Fibroblast of lung (primary cell): ENCODE measurements around the gene SCD5. TPM values are rescaled to one million over a fixed set of nuclear protein-coding genes. Genes with fewer than 3 reads are reported as not detected.

Experiments used
- DNase-seq, 2 donors: peaks; one replicate each; pipeline versions ENCODE4 v3.0.0 to v3.0.0-alpha.2; 2010; ENCODE audit warnings: low read depth in 2 of 2
- H2AFZ ChIP-seq: 2 replicates; pipeline ENCODE4 v1.5.1; 2012; ENCODE audit warnings: low read length, control low read depth, inconsistent platforms
- H3K27ac ChIP-seq: 2 replicates; pipeline ENCODE4 v1.5.1; 2011; ENCODE audit warnings: low read length, control low read depth; ENCODE audit not compliant: insufficient read depth
- H3K27me3 ChIP-seq: 2 replicates; pipeline ENCODE4 v1.5.1; 2011; ENCODE audit warnings: mild to moderate bottlenecking, low read length; ENCODE audit not compliant: control insufficient read depth, insufficient read depth
- H3K36me3 ChIP-seq: 2 replicates; pipeline ENCODE4 v1.5.1; 2011; ENCODE audit warnings: low read length; ENCODE audit not compliant: control insufficient read depth, insufficient read depth
- H3K4me1 ChIP-seq: 2 replicates; pipeline ENCODE4 v1.5.1; 2011; ENCODE audit warnings: low read length; ENCODE audit not compliant: control insufficient read depth, insufficient read depth; ENCODE audit errors: extremely low read depth
- H3K4me2 ChIP-seq: 2 replicates; pipeline ENCODE4 v1.5.1; 2011; ENCODE audit warnings: low read length, control low read depth; ENCODE audit not compliant: insufficient read depth; ENCODE audit errors: extremely low read depth
- H3K4me3 ChIP-seq, 4 experiments: fragments of 200-600 bp in 1 of 4; sonication (generic) in 1 of 4; replicated peaks in 1 of 4; 2 replicates each; pipeline ENCODE4 v1.5.1; 2011 to 2016; ENCODE audit warnings: low read length in 4 of 4, low read depth in 3 of 4, mild to moderate bottlenecking in 3 of 4, control low read depth in 2 of 4, inconsistent platforms in 1 of 4, mixed read lengths in 1 of 4; ENCODE audit not compliant: insufficient read depth in 1 of 4; ENCODE audit errors: control extremely low read depth in 1 of 4
- H3K79me2 ChIP-seq: 2 replicates; pipeline ENCODE4 v1.5.1; 2012; ENCODE audit warnings: mild to moderate bottlenecking, low read length, inconsistent platforms; ENCODE audit not compliant: control insufficient read depth, insufficient read depth
- H3K9ac ChIP-seq: 2 replicates; pipeline ENCODE4 v1.5.1; 2011; ENCODE audit warnings: mild to moderate bottlenecking, low read length, control low read depth; ENCODE audit not compliant: insufficient read depth
- H3K9me3 ChIP-seq: 2 replicates; pipeline ENCODE4 v1.5.1; 2012; ENCODE audit warnings: low read depth, low read length; ENCODE audit not compliant: control insufficient read depth, insufficient read depth
- H4K20me1 ChIP-seq: 2 replicates; pipeline ENCODE4 v1.5.1; 2011; ENCODE audit warnings: low read length; ENCODE audit not compliant: control insufficient read depth, insufficient read depth; ENCODE audit errors: extremely low read depth
- CTCF ChIP-seq, 2 donors: IDR thresholded peaks in 1 of 2; conservative IDR thresholded peaks in 1 of 2; 1 replicate in 1 of 2; 2 replicates in 1 of 2; pipeline ENCODE4 v1.5.1; 2011 to 2012; ENCODE audit warnings: low read length in 2 of 2, control low read depth in 1 of 2, inconsistent platforms in 1 of 2, low read depth in 1 of 2, mild to moderate bottlenecking in 1 of 2
- EZH2 ChIP-seq: IDR thresholded peaks from 2 replicates; pipeline ENCODE4 v1.5.1; 2012; ENCODE audit warnings: low read length, control low read depth, mild to moderate bottlenecking; ENCODE audit errors: missing control alignments
- polyA plus RNA-seq, 2 donors: library from polyadenylated mRNA; depleted of rRNA in 1 of 2; stranded (reverse) in 1 of 2; unstranded in 1 of 2; fragments of >200 nt; gene quantifications; 2 replicates each; pipeline ENCODE4 v1.2.1, GENCODE V29; 2011 to 2012; ENCODE audit warnings: missing spikeins in 1 of 2
- total RNA-seq: library from RNA; depleted of rRNA; stranded (reverse); fragments of >200 nt; gene quantifications from 2 replicates; pipeline ENCODE4 v1.2.1, GENCODE V29; 2014

Gene SCD5
- total and polyA plus RNA-seq, 2 donors (not counting 1 experiment from before 2014, with no cell fraction given), result 4.9 to 11.4 TPM

- H3K4me1 ChIP-seq, result no peaks in the 10 kb centered on the region
- no peaks in the 10 kb centered on the region for H3K79me2 ChIP-seq
- H3K9ac ChIP-seq, result no peak overlapping the region
- no peak overlapping the region for H3K4me3 ChIP-seq
- TF ChIP-seq CTCF (conservative IDR thresholded peaks at IDR 0.05 in 1 of 2, IDR thresholded peaks at IDR 0.05 in 1 of 2; ENCODE audit: low read depth in 1 of 2, low read length in 2 of 2), result no peak
- TF ChIP-seq EZH2, result no peak
- no peaks in the 10 kb centered on the region for H4K20me1 ChIP-seq
- no peak for DNase-seq
- H3K27me3 ChIP-seq, result peaks cover 2% of the 10 kb centered on the region
- no peak overlapping the region for H3K4me2 ChIP-seq
- no peak overlapping the region for H2AFZ ChIP-seq
- no peak overlapping the region for H3K27ac ChIP-seq
- H3K9me3 ChIP-seq, result no peaks in the 10 kb centered on the region
- H3K36me3 ChIP-seq, result no peaks in the 10 kb centered on the region
Observed at GRCh38 chr4:82755650-82756049, 42.9 kb downstream of the SCD5 start.

GRCh38 chr4:82754513-82755165 is 44.0 kb downstream of the SCD5 start:
- H3K4me1 ChIP-seq, result no peaks in the 10 kb centered on the region
- no peaks in the 10 kb centered on the region for H3K79me2 ChIP-seq
- TF ChIP-seq EZH2, result no peak
- no peak for TF ChIP-seq CTCF (conservative IDR thresholded peaks at IDR 0.05 in 1 of 2, IDR thresholded peaks at IDR 0.05 in 1 of 2; ENCODE audit: low read depth in 1 of 2, low read length in 2 of 2)
- H3K4me2 ChIP-seq, result no peak overlapping the region
- H4K20me1 ChIP-seq, result no peaks in the 10 kb centered on the region
- H3K27me3 ChIP-seq, result peaks cover 2% of the 10 kb centered on the region
- H2AFZ ChIP-seq, result no peak overlapping the region
- no peak overlapping the region for H3K27ac ChIP-seq
- no peak overlapping the region for H3K4me3 ChIP-seq
- DNase-seq, result no peak
- H3K9me3 ChIP-seq, result no peaks in the 10 kb centered on the region
- H3K9ac ChIP-seq, result no peak overlapping the region
- no peaks in the 10 kb centered on the region for H3K36me3 ChIP-seq

GRCh38 chr4:82753725-82754410 is 44.7 kb downstream of the SCD5 start:
- Histone ChIP-seq H3K27me3 (peaks cover 2% of the 10 kb centered on the region), H3K27ac (no peak overlapping the region), H3K4me1 (no peaks in the 10 kb centered on the region), H3K4me2 (no peak overlapping the region), H3K4me3 (no peak overlapping the region), H3K9me3 (no peaks in the 10 kb centered on the region), H3K79me2 (no peaks in the 10 kb centered on the region), H2AFZ (no peak overlapping the region), H3K36me3 (no peaks in the 10 kb centered on the region), H3K9ac (no peak overlapping the region), H4K20me1 (no peaks in the 10 kb centered on the region)
- DNase-seq, result peak in 1 of 2 donors; percentile 36
- TF ChIP-seq CTCF (conservative IDR thresholded peaks at IDR 0.05 in 1 of 2, IDR thresholded peaks at IDR 0.05 in 1 of 2; ENCODE audit: low read depth in 1 of 2, low read length in 2 of 2), result no peak
- no peak for TF ChIP-seq EZH2
